Testis (tissue), 2 donors: Measurements from ENCODE around the gene RSPH9.

Experiments used
- CTCF ChIP-seq, 3 experiments: fragments of 450-650 bp in 2 of 3; fragments of 200-600 bp in 1 of 3; sonication (generic) in 1 of 3; IDR thresholded peaks; one replicate each; pipeline ENCODE4 v1.5.1; 2016 to 2019; ENCODE audit warnings: antibody characterized with exemption in 3 of 3, mild to moderate bottlenecking in 2 of 3, moderate library complexity in 1 of 3
- POLR2A ChIP-seq: fragments of 450-650 bp; IDR thresholded peaks from one replicate; pipeline ENCODE4 v1.6.1; 2017; ENCODE audit warnings: antibody characterized with exemption, mild to moderate bottlenecking, moderate library complexity

GRCh38 chr6:43714311-43715055 is 69.6 kb downstream of the RSPH9 start:
- TF ChIP-seq CTCF (IDR thresholded peaks at IDR 0.05): no peak
- no peak for TF ChIP-seq POLR2A
